HG02885 (cell line): ENCODE results near the gene ATP8A2.

Experiments used
- ATAC-seq: cut with Tn5 transposase; IDR thresholded peaks from one replicate; pipeline ENCODE4 v1.9.1; 2021; ENCODE audit warnings: mild to moderate bottlenecking; ENCODE audit not compliant: unreplicated experiment, poor library complexity

ATP8A2 gene

DNA sequence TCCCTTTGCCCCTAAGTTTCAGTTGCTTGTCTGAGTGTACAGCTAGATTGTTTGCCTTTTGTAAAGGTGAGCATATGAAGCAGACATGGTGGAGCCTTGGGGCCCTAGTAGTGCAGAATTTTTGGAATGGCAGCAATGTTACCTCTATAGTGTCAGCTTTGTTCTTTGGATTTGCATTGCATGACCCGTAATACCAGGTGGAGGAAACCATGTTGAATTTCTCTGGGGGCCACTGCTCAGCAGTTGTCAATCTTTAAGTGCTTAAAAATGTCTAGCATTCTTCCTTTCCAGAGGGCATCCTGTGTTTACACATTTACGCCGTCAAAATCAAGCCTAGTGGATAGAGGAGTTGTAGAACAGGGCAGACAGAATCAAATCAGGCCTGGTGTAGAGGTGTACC lies 303.3 kb downstream of the ATP8A2 start:
- no peak for ATAC-seq

DNA sequence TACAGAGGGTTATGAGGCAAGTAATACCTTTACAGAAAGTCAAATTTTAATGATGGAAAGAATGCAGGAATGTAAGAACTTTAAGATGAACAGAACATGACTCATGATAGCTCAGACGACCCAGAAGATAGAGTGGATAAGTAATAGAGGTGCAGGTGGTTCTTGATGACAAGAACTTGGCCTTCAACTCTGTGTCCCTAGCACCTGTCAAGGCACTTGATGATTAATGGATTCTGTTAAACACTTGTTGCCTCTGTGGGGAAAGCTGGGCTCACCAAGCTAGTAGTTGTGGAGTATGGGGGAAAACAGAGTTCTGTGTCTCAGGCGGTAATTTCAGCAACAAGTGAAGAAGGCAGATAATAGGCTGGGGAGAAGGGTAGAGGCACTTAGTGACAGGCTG lies 306.2 kb downstream of the ATP8A2 start:
- no peak for ATAC-seq

DNA sequence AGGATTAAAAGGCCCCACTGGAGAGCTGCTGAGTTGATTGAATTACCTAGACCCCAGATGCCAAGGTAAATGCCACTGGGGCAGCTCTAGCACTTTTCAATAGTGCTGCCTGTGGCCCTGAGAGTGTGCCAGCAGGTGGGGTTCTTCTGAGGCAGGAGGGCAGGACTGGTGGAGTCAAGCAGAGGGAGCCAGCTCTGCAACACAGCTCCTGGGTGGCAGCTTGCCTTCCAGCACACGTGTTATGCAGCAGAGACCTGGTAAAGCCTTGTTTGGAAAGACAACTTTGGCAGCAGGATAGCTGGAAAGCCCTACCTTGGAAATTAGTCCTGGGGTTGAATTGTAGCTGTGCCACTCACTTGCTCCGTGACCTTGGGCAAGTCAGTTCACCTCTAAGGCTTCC lies 306.6 kb downstream of the ATP8A2 start:
- no peak for ATAC-seq

GRCh38 chr13:25679159-25679558 lies 307.4 kb downstream of the ATP8A2 start:
- no peak for ATAC-seq

GRCh38 chr13:25679936-25680335 lies 308.2 kb downstream of the ATP8A2 start:
- ATAC-seq, result no peak

DNA sequence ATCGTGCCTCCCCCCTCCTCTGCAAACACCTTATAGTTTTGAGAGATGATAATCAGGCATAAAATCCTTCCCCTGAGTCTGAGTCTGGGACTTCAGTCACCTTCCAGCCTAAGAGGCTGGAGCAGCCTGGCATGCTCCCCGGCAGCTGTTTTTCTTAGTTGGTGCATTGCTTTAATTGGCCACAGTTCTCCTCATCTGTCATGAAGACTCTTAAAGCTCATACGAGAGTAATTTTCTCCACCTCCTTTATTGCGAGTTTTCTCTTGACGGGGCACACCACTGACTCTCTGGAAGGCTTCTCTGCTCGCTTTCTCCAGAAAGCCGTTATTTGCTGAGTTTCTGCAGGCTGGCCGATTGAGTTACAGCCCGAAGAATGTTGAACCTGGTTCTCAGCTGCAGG lies 310.5 kb downstream of the ATP8A2 start:
- ATAC-seq, result no peak

DNA sequence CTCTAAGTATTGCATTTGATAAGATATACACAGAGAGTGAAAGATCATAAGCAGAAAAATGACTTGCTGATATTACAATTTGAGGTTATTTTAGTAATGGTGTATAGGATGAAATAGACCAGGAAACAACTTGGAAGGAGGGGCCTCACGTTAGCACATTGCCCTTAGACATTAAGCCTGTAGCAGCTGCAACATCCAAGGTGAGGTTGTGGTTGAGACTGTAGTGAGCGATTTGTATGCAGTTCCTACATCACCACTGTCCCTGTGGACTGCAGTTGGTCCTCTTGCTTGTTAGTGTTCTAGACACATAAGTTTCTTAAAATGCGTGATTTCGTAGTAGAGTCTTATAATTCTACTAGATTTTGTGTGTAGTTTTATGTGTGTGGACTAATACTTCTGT lies 311.3 kb downstream of the ATP8A2 start:
- ATAC-seq, result no peak

- ATAC-seq, result no peak
Measured at GRCh38 chr13:25683662-25684370, 312.0 kb downstream of the ATP8A2 start.

- no peak for ATAC-seq
Measured at GRCh38 chr13:25684491-25684890, 312.7 kb downstream of the ATP8A2 start.

DNA sequence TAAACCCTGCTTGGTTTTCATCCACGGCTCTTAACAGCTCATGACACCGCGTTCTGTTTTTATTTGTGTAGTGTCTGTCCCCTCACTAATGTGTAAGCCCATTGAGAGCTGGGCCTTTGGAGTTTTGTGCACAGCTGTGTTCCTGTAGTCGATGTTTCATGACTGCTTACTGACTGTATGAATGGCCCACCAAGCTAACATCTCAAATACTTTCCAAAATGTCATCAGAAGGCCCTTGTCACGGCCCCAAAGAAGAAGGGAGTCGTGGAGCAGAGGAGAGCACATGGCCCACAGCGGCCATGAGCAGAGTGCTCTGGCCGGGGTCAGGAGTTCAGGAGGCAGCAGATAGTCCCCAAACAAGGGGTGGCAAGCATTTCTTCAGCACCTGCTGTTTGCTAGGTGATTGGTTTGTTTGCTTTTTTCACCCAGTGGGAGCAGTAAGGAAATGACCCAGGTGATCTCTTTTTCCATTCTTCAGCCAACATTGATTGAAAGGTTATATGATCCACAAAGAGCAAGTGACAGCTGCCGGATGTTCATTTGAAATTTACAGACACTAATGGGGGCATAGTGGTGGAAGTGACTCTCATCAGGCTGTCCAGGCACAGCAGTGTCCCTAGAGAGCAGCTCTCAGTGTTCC lies 315.2 kb downstream of the ATP8A2 start:
- ATAC-seq, result no peak

- no peak for ATAC-seq
Measured at GRCh38 chr13:25687471-25688225, 315.9 kb downstream of the ATP8A2 start.

GRCh38 chr13:25688536-25688935 lies 316.8 kb downstream of the ATP8A2 start:
- no peak for ATAC-seq

DNA sequence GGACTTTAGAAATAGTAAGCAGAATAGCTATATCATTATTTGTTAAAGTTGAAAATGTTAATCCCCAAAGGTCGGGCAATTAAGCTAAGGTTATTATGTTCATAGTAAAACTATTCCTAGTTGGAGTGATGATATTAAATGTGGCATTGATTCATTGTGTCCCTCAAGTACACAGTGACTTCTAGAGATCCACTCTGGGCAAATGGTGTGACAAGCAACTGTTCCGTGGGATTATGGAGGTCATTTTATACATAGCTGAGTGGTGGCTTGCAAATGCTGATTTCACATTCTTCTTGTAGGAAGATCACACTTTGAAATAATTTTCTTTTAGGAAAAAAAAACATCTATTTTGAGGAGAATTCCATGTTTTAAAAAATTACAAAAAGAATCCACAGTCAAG lies 317.8 kb downstream of the ATP8A2 start:
- ATAC-seq, result no peak

- no peak for ATAC-seq
Measured at GRCh38 chr13:25690582-25690981, 318.8 kb downstream of the ATP8A2 start.

GRCh38 chr13:25691654-25692053 lies 319.9 kb downstream of the ATP8A2 start:
- no peak for ATAC-seq

DNA sequence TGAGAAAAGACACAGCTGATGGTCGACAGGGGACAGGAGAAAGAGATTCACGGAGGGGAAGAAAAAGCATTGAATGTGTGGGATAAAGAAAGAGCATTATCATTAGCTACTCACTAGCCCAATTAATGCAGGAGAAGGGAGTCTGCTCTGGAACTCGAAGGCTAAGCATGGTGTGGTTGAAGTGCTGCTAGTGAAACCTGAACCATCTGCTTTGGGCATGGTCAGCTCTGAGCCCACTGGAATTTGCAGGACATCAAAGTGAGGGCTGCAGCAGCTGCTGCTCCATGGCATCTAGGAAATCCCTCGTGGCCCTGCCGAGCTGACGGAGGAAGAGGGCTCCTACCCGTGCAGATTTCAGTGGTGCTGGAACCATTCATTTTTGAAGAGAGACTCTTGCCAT lies 320.3 kb downstream of the ATP8A2 start:
- ATAC-seq, result no peak

- no peak for ATAC-seq
Measured at GRCh38 chr13:25699056-25699455, 327.3 kb downstream of the ATP8A2 start.

GRCh38 chr13:25699600-25699999 lies 327.8 kb downstream of the ATP8A2 start:
- no peak for ATAC-seq

GRCh38 chr13:25701304-25701703 lies 329.5 kb downstream of the ATP8A2 start:
- ATAC-seq, result no peak

DNA sequence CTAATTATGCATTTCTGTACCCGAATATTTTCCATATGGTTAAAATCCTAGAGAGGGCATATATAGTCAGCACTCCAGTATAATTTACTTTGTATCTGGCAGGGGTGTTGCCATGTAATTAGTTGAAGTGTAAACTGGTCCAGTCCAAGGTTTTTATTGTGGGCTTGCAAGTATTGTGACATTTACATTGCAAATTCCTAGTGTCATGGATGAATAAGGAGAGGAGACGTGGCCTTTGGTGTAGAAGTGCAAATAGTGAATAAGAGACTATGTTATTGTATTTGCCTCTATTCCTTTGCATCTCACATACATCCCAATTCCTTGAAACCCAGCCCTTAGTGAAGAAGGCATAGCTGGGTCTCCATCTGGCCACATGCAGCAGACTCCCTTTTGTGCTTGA lies 330.6 kb downstream of the ATP8A2 start:
- no peak for ATAC-seq

GRCh38 chr13:25707726-25708125 lies 336.0 kb downstream of the ATP8A2 start:
- no peak for ATAC-seq
